ENCODE data around the gene DLG2. TPM values are rescaled to one million over a fixed set of nuclear protein-coding genes. Genes with fewer than 3 reads are reported as not detected.

DLG2 gene
- total and polyA plus RNA-seq, 2 of the 4 experiments (the other 2 are of a cell fraction): 0.31 to 0.36 TPM

- H3K9me1 ChIP-seq (ENCODE audit: insufficient read depth, low read length): no peaks in the 10 kb centered on the region
- BruUV-seq (replicated peaks): no TSS peak
- in situ Hi-C loops (cut with MboI; ENCODE audit: low sequenced_read_pairs): no loop called here
- intact Hi-C loops (cut with micrococcal nuclease): no loop called here
- no peak overlapping the region for H3K14ac ChIP-seq (replicated peaks; ENCODE audit: low read depth, low read length)
- no peak overlapping the region for H4K5ac ChIP-seq (ENCODE audit: low read depth, low read length)
- H2AFZ ChIP-seq (replicated peaks; ENCODE audit: low read length, poor library complexity): no peak overlapping the region
- H3K36me3 ChIP-seq (ENCODE audit: control insufficient read depth, insufficient read depth, low read length): no peaks in the 10 kb centered on the region
- CTCF ChIA-PET: no interaction called here
- H3K9me3 ChIP-seq (ENCODE audit: control insufficient read depth, insufficient read depth, low read length): no peaks in the 10 kb centered on the region
- H2BK20ac ChIP-seq (ENCODE audit: low read depth, low read length): no peak overlapping the region
- no peak overlapping the region for H3K4me3 ChIP-seq (ENCODE audit: insufficient read depth, low read depth, low read length)
- POLR2A ChIA-PET (ENCODE audit: unreplicated experiment): no interaction called here
- no peak overlapping the region for H3K27ac ChIP-seq (ENCODE audit: insufficient read depth, low read length)
- dilution Hi-C loops (cut with HindIII; ENCODE audit: low sequenced_read_pairs, unreplicated experiment): no loop called here
- H4K8ac ChIP-seq (ENCODE audit: low read depth in 2 of 2, low read length in 2 of 2): no peak overlapping the region
- H2BK15ac ChIP-seq (ENCODE audit: low read depth, low read length): no peak overlapping the region
- H2BK120ac ChIP-seq (ENCODE audit: low read depth, low read length): no peak overlapping the region
- H4K20me1 ChIP-seq (ENCODE audit: insufficient read depth, low read length): no peaks in the 10 kb centered on the region
- DNase-seq (peak; percentile 40), ATAC-seq (ENCODE audit: low read depth) (no peak)
- H3K18ac ChIP-seq (ENCODE audit: low read depth, low read length): no peak overlapping the region
- H2BK5ac ChIP-seq (ENCODE audit: low read depth, low read length, poor library complexity, severe bottlenecking): no peak overlapping the region
- H3K4me1 ChIP-seq (ENCODE audit: control insufficient read depth, insufficient read depth, low read length): no peaks in the 10 kb centered on the region
- no peak overlapping the region for H2AK9ac ChIP-seq (replicated peaks; ENCODE audit: low read depth, low read length, poor library complexity)
- TF ChIP-seq RFX5 (IDR thresholded peaks at IDR 0.05; ENCODE audit: low read depth, low read length) (no peak), USF2 (IDR thresholded peaks at IDR 0.05; ENCODE audit: low read depth, low read length) (no peak), BHLHE40 (IDR thresholded peaks at IDR 0.05; ENCODE audit: low read depth, low read length) (no peak), FOS (IDR thresholded peaks at IDR 0.05; ENCODE audit: low read depth, low read length) (no peak), POLR2A (IDR thresholded peaks at IDR 0.05; ENCODE audit: low read depth, low read length) (no peak), NFE2L2 (IDR thresholded peaks at IDR 0.05; ENCODE audit: low read depth, low read length) (no peak), SMC3 (IDR thresholded peaks at IDR 0.05; ENCODE audit: low read depth, low read length) (no peak), RAD21 (IDR thresholded peaks at IDR 0.05; ENCODE audit: low read length) (no peak), MAFK (IDR thresholded peaks at IDR 0.05; ENCODE audit: low read depth, low read length) (no peak), CEBPB (IDR thresholded peaks at IDR 0.05; ENCODE audit: low read depth, low read length) (no peak), CTCF (conservative IDR thresholded peaks at IDR 0.05; ENCODE audit: low read depth, low read length) (no peak)
- H2AK5ac ChIP-seq (ENCODE audit: low read depth, low read length): no peak overlapping the region
- no peak overlapping the region for H3K9ac ChIP-seq (ENCODE audit: low read depth, low read length)
- no peak overlapping the region for H3K4ac ChIP-seq (ENCODE audit: low read depth, low read length)
- no peak overlapping the region for H3K23ac ChIP-seq (ENCODE audit: low read depth, low read length)
- no CpG with 5 or more reads among the region's 1 CpG for WGBS, 2 experiments (ENCODE audit: extremely low coverage in 2 of 2, insufficient read length in 1 of 2)
- no peak overlapping the region; the same call in 1 of the 2 replicates for H3K4me2 ChIP-seq (ENCODE audit: low read depth, low read length)
- H3K56ac ChIP-seq (ENCODE audit: extremely low read depth, insufficient read depth, low read length): no peak overlapping the region
- H3K79me1 ChIP-seq (ENCODE audit: low read depth in 1 of 2, low read length in 2 of 2): no peaks in the 10 kb centered on the region
- H3K27me3 ChIP-seq (ENCODE audit: control insufficient read depth, insufficient read depth, low read length): no peaks in the 10 kb centered on the region
- H4K91ac ChIP-seq (ENCODE audit: insufficient read depth, low read depth, low read length): no peak overlapping the region
Measured at GRCh38 chr11:84886344-84886743, 740.8 kb downstream of the DLG2 start.

Data from IMR-90 (cell line).